Activated CD4-positive, CD25-positive, alpha-beta regulatory T cell treated with anti-CD3 and anti-CD28 coated beads, Interleukin-2, amount 50 U/mL, for 72 hours (primary cell): ENCODE results near the gene DOCK6.
"Not testable (repeated sequence)": the region's sequence is repeated elsewhere in the genome, so short reads cannot be mapped to it uniquely, and the experiment has no call there.

Experiments
- DNase-seq: peaks from one replicate; pipeline ENCODE4 v3.0.0; 2021

The DOCK6 gene

GRCh38 chr19:11169896-11170678 is 92.2 kb downstream of the DOCK6 start:
- DNase-seq, result no peak

GRCh38 chr19:11168568-11168967 is 93.8 kb downstream of the DOCK6 start:
- no peak for DNase-seq

- DNase-seq, result no peak
Measured at GRCh38 chr19:11166281-11167142, 95.8 kb downstream of the DOCK6 start.

- no peak for DNase-seq
Measured at GRCh38 chr19:11165486-11166030, 96.8 kb downstream of the DOCK6 start.

- DNase-seq, result no peak
Measured at GRCh38 chr19:11164879-11165406, 97.4 kb downstream of the DOCK6 start.

GRCh38 chr19:11164296-11164695 is 98.0 kb downstream of the DOCK6 start:
- DNase-seq, result no peak

- DNase-seq, result not testable (repeated sequence)
Measured at GRCh38 chr19:11160440-11160768, 101.9 kb downstream of the DOCK6 start.

- no peak for DNase-seq
Measured at GRCh38 chr19:11159598-11160439, 102.5 kb downstream of the DOCK6 start.

- DNase-seq, result peak; percentile 86
Measured at GRCh38 chr19:11155373-11156120, 106.8 kb downstream of the DOCK6 start, which contains the start of gene SPC24. TSS of gene SPC24 (minus strand) at chr19:11155782. CDS start at chr19:11155776, 6 bp downstream.

- no peak for DNase-seq
Measured at GRCh38 chr19:11154683-11155047, 107.7 kb downstream of the DOCK6 start.

- no peak for DNase-seq
Measured at GRCh38 chr19:11152318-11153062, 109.8 kb downstream of the DOCK6 start.

GRCh38 chr19:11151181-11151580 is 111.1 kb downstream of the DOCK6 start:
- no peak for DNase-seq
